ENCODE data around the gene AQP9. TPM values are rescaled to one million over a fixed set of nuclear protein-coding genes. Genes with fewer than 3 reads are reported as not detected.
"Not testable (repeated sequence)": the region's sequence is repeated elsewhere in the genome, so short reads cannot be mapped to it uniquely, and the experiment has no call there.

The AQP9 gene
- total RNA-seq, 1 donor from 2014 or later = not detected

GRCh38 chr15:58179741-58180381 lies 41.7 kb downstream of the AQP9 start:
- no peaks in the 10 kb centered on the region for H3K9me3 Mint-ChIP-seq (ENCODE audit: unreplicated experiment)
- no peak overlapping the region for H3K4me3 Mint-ChIP-seq (ENCODE audit: unreplicated experiment)
- DNase-seq (ENCODE audit: low spot score) = peak; percentile 6
- TF ChIP-seq, protein P1, sequence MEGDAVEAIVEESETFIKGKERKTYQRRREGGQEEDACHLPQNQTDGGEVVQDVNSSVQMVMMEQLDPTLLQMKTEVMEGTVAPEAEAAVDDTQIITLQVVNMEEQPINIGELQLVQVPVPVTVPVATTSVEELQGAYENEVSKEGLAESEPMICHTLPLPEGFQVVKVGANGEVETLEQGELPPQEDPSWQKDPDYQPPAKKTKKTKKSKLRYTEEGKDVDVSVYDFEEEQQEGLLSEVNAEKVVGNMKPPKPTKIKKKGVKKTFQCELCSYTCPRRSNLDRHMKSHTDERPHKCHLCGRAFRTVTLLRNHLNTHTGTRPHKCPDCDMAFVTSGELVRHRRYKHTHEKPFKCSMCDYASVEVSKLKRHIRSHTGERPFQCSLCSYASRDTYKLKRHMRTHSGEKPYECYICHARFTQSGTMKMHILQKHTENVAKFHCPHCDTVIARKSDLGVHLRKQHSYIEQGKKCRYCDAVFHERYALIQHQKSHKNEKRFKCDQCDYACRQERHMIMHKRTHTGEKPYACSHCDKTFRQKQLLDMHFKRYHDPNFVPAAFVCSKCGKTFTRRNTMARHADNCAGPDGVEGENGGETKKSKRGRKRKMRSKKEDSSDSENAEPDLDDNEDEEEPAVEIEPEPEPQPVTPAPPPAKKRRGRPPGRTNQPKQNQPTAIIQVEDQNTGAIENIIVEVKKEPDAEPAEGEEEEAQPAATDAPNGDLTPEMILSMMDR (IDR thresholded peaks at IDR 0.05; ENCODE audit: unreplicated experiment) = no peak
- no peak overlapping the region for H3K27ac Mint-ChIP-seq (ENCODE audit: unreplicated experiment)
- H3K36me3 Mint-ChIP-seq (ENCODE audit: low read depth, unreplicated experiment) = no peaks in the 10 kb centered on the region
- H3K4me1 Mint-ChIP-seq (ENCODE audit: unreplicated experiment) = peaks cover 13% of the 10 kb centered on the region
- H3K27me3 Mint-ChIP-seq (ENCODE audit: unreplicated experiment) = peaks cover 2% of the 10 kb centered on the region

GRCh38 chr15:58182460-58183163 lies 44.4 kb downstream of the AQP9 start:
- H3K4me1 Mint-ChIP-seq (ENCODE audit: unreplicated experiment) = peaks cover 25% of the 10 kb centered on the region
- no peak overlapping the region for H3K4me3 Mint-ChIP-seq (ENCODE audit: unreplicated experiment)
- H3K27me3 Mint-ChIP-seq (ENCODE audit: unreplicated experiment) = no peaks in the 10 kb centered on the region
- no peak overlapping the region for H3K27ac Mint-ChIP-seq (ENCODE audit: unreplicated experiment)
- H3K9me3 Mint-ChIP-seq (ENCODE audit: unreplicated experiment) = no peaks in the 10 kb centered on the region
- H3K36me3 Mint-ChIP-seq (ENCODE audit: low read depth, unreplicated experiment) = no peaks in the 10 kb centered on the region
- TF ChIP-seq, protein P1 (IDR thresholded peaks at IDR 0.05; ENCODE audit: unreplicated experiment) = no peak
- peak; percentile 62 for DNase-seq (ENCODE audit: low spot score)

- Mint-ChIP-seq H3K4me3 (ENCODE audit: unreplicated experiment) (no peak overlapping the region), H3K36me3 (ENCODE audit: low read depth, unreplicated experiment) (no peaks in the 10 kb centered on the region), H3K4me1 (ENCODE audit: unreplicated experiment) (peaks cover 14% of the 10 kb centered on the region), H3K9me3 (ENCODE audit: unreplicated experiment) (no peaks in the 10 kb centered on the region), H3K27me3 (ENCODE audit: unreplicated experiment) (no peaks in the 10 kb centered on the region), H3K27ac (ENCODE audit: unreplicated experiment) (no peak overlapping the region)
- TF ChIP-seq, protein P1 (IDR thresholded peaks at IDR 0.05; ENCODE audit: unreplicated experiment) = no peak
- no peak for DNase-seq (ENCODE audit: low spot score)
These were observed 47.3 kb downstream of the AQP9 start for GRCh38 chr15:58185439-58185838.

DNA sequence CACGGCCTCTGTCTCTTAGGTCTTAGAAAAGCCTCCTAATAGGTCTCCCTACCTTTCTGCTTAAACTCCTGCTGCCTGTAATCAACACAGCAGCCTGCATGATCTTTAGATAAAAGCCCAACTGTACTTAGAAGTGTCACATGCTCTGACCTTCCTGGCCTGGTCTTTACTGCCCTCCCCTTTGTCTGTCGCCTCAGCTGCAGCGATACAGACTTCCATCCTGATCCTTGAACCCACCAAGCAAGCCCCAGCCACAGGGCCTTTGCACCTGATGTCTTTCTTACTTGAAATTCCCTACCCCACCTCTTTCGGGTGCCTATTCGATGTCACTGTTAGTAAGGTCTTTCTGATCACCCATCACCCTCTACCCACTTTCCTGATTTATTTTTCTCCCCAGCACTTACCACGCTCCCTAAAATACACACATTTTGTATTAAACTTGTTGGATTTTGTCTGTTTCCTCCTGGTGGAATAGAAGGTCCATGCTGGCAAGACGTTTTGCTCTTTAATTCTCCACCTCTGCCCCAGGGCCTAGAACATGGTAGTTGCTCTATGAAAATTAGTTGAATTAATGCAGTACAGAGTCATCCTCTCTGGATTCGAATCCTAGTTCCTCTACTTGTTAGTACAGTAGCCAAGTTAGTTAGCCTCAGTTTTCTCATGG lies 51.1 kb downstream of the AQP9 start:
- DNase-seq (ENCODE audit: low spot score) = no peak
- H3K9me3 Mint-ChIP-seq (ENCODE audit: unreplicated experiment) = no peaks in the 10 kb centered on the region
- no peaks in the 10 kb centered on the region for H3K27me3 Mint-ChIP-seq (ENCODE audit: unreplicated experiment)
- H3K4me3 Mint-ChIP-seq (ENCODE audit: unreplicated experiment) = no peak overlapping the region
- no peak overlapping the region for H3K27ac Mint-ChIP-seq (ENCODE audit: unreplicated experiment)
- peaks cover 12% of the 10 kb centered on the region for H3K4me1 Mint-ChIP-seq (ENCODE audit: unreplicated experiment)
- TF ChIP-seq, protein P1 (IDR thresholded peaks at IDR 0.05; ENCODE audit: unreplicated experiment) = no peak
- no peaks in the 10 kb centered on the region for H3K36me3 Mint-ChIP-seq (ENCODE audit: low read depth, unreplicated experiment)

DNA sequence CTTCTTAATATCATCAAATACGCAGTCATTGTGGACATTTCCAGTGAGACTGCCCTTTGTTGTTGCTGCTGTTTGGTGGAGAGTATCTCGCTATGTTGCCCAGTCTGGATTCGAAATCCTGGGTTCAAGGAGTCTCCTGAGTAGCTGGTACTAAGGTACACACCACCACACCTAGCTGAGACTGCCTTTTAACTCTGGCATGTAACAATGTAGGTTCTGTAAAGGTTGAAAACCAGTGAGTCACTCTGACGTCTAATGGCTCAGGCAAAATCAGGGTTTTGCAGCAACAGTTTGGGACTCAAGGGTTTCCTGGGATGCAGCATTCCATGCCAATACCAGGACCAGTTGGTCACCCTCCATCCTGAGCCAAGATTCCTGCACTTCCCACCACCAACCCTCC lies 52.2 kb downstream of the AQP9 start:
- no peak for DNase-seq (ENCODE audit: low spot score)
- Mint-ChIP-seq H3K4me3 (ENCODE audit: unreplicated experiment) (no peak overlapping the region), H3K9me3 (ENCODE audit: unreplicated experiment) (no peaks in the 10 kb centered on the region), H3K27me3 (ENCODE audit: unreplicated experiment) (no peaks in the 10 kb centered on the region), H3K27ac (ENCODE audit: unreplicated experiment) (no peak overlapping the region), H3K4me1 (ENCODE audit: unreplicated experiment) (peaks cover 7% of the 10 kb centered on the region), H3K36me3 (ENCODE audit: low read depth, unreplicated experiment) (no peaks in the 10 kb centered on the region)
- TF ChIP-seq, protein P1 (IDR thresholded peaks at IDR 0.05; ENCODE audit: unreplicated experiment) = no peak

DNA sequence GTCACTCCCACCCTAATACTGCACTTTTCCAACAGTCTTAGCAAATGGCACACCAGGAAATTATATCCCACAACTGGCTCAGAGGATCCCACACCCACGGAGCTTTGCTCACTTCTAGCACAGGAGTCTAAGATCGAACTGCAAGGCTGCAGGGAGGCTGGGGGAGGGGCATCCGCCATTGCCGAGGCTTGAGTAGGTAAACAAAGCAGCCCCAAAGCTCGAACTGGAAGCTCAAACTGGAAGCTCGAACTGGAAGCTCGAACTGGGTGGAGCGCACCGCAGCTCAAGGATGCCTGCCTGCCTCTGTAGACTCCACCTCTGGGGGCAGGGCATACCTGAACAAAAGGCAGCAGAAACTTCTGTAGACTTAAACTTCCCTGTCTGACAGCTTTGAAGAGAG lies 55.5 kb downstream of the AQP9 start:
- H3K4me3 Mint-ChIP-seq (ENCODE audit: unreplicated experiment); DNase-seq (ENCODE audit: low spot score): not testable (repeated sequence)

More for the DNA sequence above, 55.5 kb downstream of the AQP9 start:
- not testable (repeated sequence) for H3K9me3 Mint-ChIP-seq (ENCODE audit: unreplicated experiment); H3K27me3 Mint-ChIP-seq (ENCODE audit: unreplicated experiment); H3K27ac Mint-ChIP-seq (ENCODE audit: unreplicated experiment); H3K4me1 Mint-ChIP-seq (ENCODE audit: unreplicated experiment); H3K36me3 Mint-ChIP-seq (ENCODE audit: low read depth, unreplicated experiment)

Measured in endothelial cell (in vitro differentiated cells).